Gastroesophageal sphincter (tissue), 4 donors: Measurements from ENCODE around the gene NUDT15. TPM values are rescaled to one million over a fixed set of nuclear protein-coding genes. Genes with fewer than 3 reads are reported as not detected.

Source experiments
- ATAC-seq: fragments of 150-250 bp; one replicate; pipeline ENCODE4 v1.9.1; 2016; ENCODE audit warnings: mild to moderate bottlenecking, moderate library complexity
- H3K27ac ChIP-seq, 4 donors: fragments of 200-600 bp; sonication (generic) in 3 of 4; 1 replicate in 3 of 4; 2 replicates in 1 of 4; pipeline ENCODE4 v1.5.1; 2016 to 2019
- H3K27me3 ChIP-seq: fragments of 200-600 bp; sonication (generic); one replicate; pipeline ENCODE4 v1.5.1; 2019
- H3K36me3 ChIP-seq, 2 donors: fragments of 200-600 bp; sonication (generic); one replicate each; pipeline ENCODE4 v1.5.1; 2019; ENCODE audit warnings: control low read depth in 1 of 2
- H3K4me1 ChIP-seq, 3 donors: fragments of 200-600 bp; sonication (generic); 1 replicate in 2 of 3; 2 replicates in 1 of 3; pipeline ENCODE4 v1.5.1; 2016 to 2019; ENCODE audit warnings: control low read depth in 2 of 3
- H3K4me3 ChIP-seq, 2 donors: fragments of 200-600 bp; sonication (generic); one replicate each; pipeline ENCODE4 v1.5.1; 2019; ENCODE audit warnings: mild to moderate bottlenecking in 1 of 2, moderate library complexity in 1 of 2
- H3K9me3 ChIP-seq, 3 donors: fragments of 200-600 bp; sonication (generic); one replicate each; pipeline ENCODE4 v1.5.1; 2017 to 2019; ENCODE audit warnings: control low read depth in 2 of 3
- CTCF ChIP-seq, 4 experiments: fragments of 200-600 bp in 2 of 4; fragments of 450-650 bp in 2 of 4; sonication (generic) in 1 of 4; IDR thresholded peaks; one replicate each; pipeline ENCODE4 v1.5.1; 2017 to 2019; ENCODE audit warnings: antibody characterized with exemption in 4 of 4, mild to moderate bottlenecking in 2 of 4, moderate library complexity in 2 of 4
- EP300 ChIP-seq: sonication (generic); formaldehyde crosslinking; IDR thresholded peaks from one replicate; pipeline ENCODE4 v1.6.1; 2017; ENCODE audit warnings: antibody characterized with exemption, mild to moderate bottlenecking
- POLR2A ChIP-seq, 2 donors: fragments of 450-650 bp; IDR thresholded peaks; one replicate each; pipeline ENCODE4 v1.6.1; 2017; ENCODE audit warnings: antibody characterized with exemption in 2 of 2, mild to moderate bottlenecking in 2 of 2, moderate library complexity in 1 of 2
- POLR2AphosphoS5 ChIP-seq: sonication (generic); formaldehyde crosslinking; IDR thresholded peaks from one replicate; pipeline ENCODE4 v1.6.1; 2017; ENCODE audit warnings: antibody characterized with exemption
- WGBS, 2 donors: methylation state at CpG; one replicate each; pipeline ENCODE4 v1.1.5; 2018; ENCODE audit warnings: low coverage in 1 of 2; 5-methylcytosine and 5-hydroxymethylcytosine counted together
- total RNA-seq, 4 donors: library from RNA; depleted of rRNA; stranded (reverse); fragments of >200 nt; gene quantifications; one replicate each; pipeline ENCODE4 v1.1.0, GENCODE V29; 2016

NUDT15 gene
- total RNA-seq, 4 donors from 2014 or later: 6.1 to 7.5 (median 7.4) TPM

- Histone ChIP-seq H3K27me3 (no peaks in the 10 kb centered on the region), H3K36me3 (no peaks in the 10 kb centered on the region), H3K4me3 (peak overlapping the region; percentile 81 to 91), H3K27ac (peak overlapping the region; percentile 65 to 94 (median 80)), H3K4me1 (peaks cover 6 to 49% (median 16%) of the 10 kb centered on the region in 3 donors), H3K9me3 (no peaks in the 10 kb centered on the region)
- TF ChIP-seq CTCF (IDR thresholded peaks at IDR 0.05) (no peak), EP300 (no peak), POLR2AphosphoS5 (no peak), POLR2A (IDR thresholded peaks at IDR 0.05) (no peak)
- WGBS, 2 donors: 0 to 7% methylated on average over 1 to 3 of the region's 14 CpGs
- ATAC-seq: no peak
Observed at GRCh38 chr13:48094404-48094780, 56.9 kb downstream of the NUDT15 start.

GRCh38 chr13:48094781-48095502, 57.4 kb downstream of the NUDT15 start, which contains the start of gene MED4:
TSS of gene MED4 (minus strand) at chr13:48095104. CDS start at chr13:48095078, 26 bp downstream.
- WGBS, 2 donors: 25% methylated on average over 19 of the region's 54 CpGs; no CpG with 5 or more reads in 1 of the 2 donors
- Histone ChIP-seq H3K4me1 (peaks cover 6 to 45% (median 14%) of the 10 kb centered on the region in 3 donors), H3K36me3 (no peaks in the 10 kb centered on the region), H3K9me3 (no peaks in the 10 kb centered on the region), H3K27me3 (no peaks in the 10 kb centered on the region), H3K4me3 (peak within 1 kb of the TSS; percentile 81 to 91), H3K27ac (peak within 1 kb of the TSS; percentile 65 to 94 (median 80))
- TF ChIP-seq POLR2A (IDR thresholded peaks at IDR 0.05) (peak; percentile 74 to 75), CTCF (IDR thresholded peaks at IDR 0.05) (peak; percentile 97 to 99 (median 98)), EP300 (no peak), POLR2AphosphoS5 (peak; percentile 90)
- peak; percentile 98 for ATAC-seq

- WGBS, 2 donors: 32 to 58% methylated on average over 3 of the region's 3 CpGs
- peaks cover 6 to 28% (median 11%) of the 10 kb centered on the region in 3 donors for H3K4me1 ChIP-seq
- no peak overlapping the region for H3K4me3 ChIP-seq
- H3K36me3 ChIP-seq: no peaks in the 10 kb centered on the region
- TF ChIP-seq POLR2AphosphoS5 (no peak), POLR2A (IDR thresholded peaks at IDR 0.05) (no peak), EP300 (no peak), CTCF (IDR thresholded peaks at IDR 0.05) (no peak)
- no peaks in the 10 kb centered on the region for H3K27me3 ChIP-seq
- ATAC-seq: no peak
- no peak overlapping the region for H3K27ac ChIP-seq
- H3K9me3 ChIP-seq: no peaks in the 10 kb centered on the region
Observed at GRCh38 chr13:48096670-48097069, 59.1 kb downstream of the NUDT15 start.

Other genes starting within 250 kb of the NUDT15 start
- gene SUCLA2, start 36.5 kb upstream of the NUDT15 start, total RNA-seq: 10 to 100 TPM; 56.8 to 68.6 (median 60.9) TPM
- gene MED4, start 57.4 kb downstream of the NUDT15 start, total RNA-seq: 10 to 100 TPM; 36.7 to 51.4 (median 39.2) TPM
- 100 to 1,000 TPM; 263 to 380 (median 300) TPM for gene ITM2B, start 195.5 kb downstream of the NUDT15 start, total RNA-seq